Measurements from ENCODE around the gene OSM. TPM values are rescaled to one million over a fixed set of nuclear protein-coding genes. Genes with fewer than 3 reads are reported as not detected.

OSM gene
- total RNA-seq, 1 donor from 2014 or later, result not detected

- Mint-ChIP-seq H3K4me1 (ENCODE audit: low read depth, unreplicated experiment) (no peaks in the 10 kb centered on the region), H3K9me3 (ENCODE audit: unreplicated experiment) (peaks cover 1% of the 10 kb centered on the region), H3K36me3 (ENCODE audit: unreplicated experiment) (no peaks in the 10 kb centered on the region), H3K4me3 (ENCODE audit: unreplicated experiment) (no peak overlapping the region), H3K27ac (ENCODE audit: unreplicated experiment) (no peak overlapping the region), H3K27me3 (ENCODE audit: unreplicated experiment) (peaks cover 6% of the 10 kb centered on the region)
- TF ChIP-seq CTCF (IDR thresholded peaks at IDR 0.05; ENCODE audit: partially characterized antibody, unreplicated experiment), result no peak
- DNase-seq, result no peak
Measured at GRCh38 chr22:30220338-30221012, 46.2 kb downstream of the OSM start.

- Mint-ChIP-seq H3K4me3 (ENCODE audit: unreplicated experiment) (no peak overlapping the region), H3K9me3 (ENCODE audit: unreplicated experiment) (peaks cover 1% of the 10 kb centered on the region), H3K36me3 (ENCODE audit: unreplicated experiment) (no peaks in the 10 kb centered on the region), H3K4me1 (ENCODE audit: low read depth, unreplicated experiment) (no peaks in the 10 kb centered on the region), H3K27ac (ENCODE audit: unreplicated experiment) (no peak overlapping the region), H3K27me3 (ENCODE audit: unreplicated experiment) (peaks cover 9% of the 10 kb centered on the region)
- no peak for TF ChIP-seq CTCF (IDR thresholded peaks at IDR 0.05; ENCODE audit: partially characterized antibody, unreplicated experiment)
- no peak for DNase-seq
Measured at GRCh38 chr22:30219668-30220278, 46.9 kb downstream of the OSM start.

DNA sequence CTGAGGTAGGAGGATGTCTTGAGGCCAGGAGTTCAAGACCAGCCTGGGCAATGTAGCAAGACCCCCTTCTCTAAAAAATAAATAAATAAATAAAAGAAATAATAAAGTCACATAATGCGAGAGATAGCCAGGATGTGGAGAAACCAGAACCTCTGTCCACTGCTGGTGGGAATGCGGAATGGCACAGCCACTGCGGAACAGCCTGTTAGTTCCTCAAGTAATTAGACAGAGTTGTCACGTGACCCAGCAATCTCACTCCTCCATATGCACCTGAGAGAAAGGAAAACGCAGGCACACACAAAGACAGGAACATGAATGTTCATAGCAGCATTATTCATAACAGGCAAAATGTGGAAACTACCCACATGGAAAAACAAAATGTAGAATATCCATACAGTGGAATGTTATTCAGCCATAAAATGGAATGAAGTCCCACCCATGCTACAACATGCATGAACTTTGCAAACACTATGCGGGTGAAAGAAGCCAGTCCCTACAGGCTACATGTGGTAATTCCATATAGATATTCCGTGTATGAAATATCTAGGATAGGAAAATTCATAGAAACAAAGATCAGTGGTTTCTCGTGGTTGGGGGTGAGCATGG is 47.5 kb downstream of the OSM start:
- Mint-ChIP-seq H3K4me1 (ENCODE audit: low read depth, unreplicated experiment) (no peaks in the 10 kb centered on the region), H3K4me3 (ENCODE audit: unreplicated experiment) (no peak overlapping the region), H3K27me3 (ENCODE audit: unreplicated experiment) (peaks cover 10% of the 10 kb centered on the region), H3K36me3 (ENCODE audit: unreplicated experiment) (no peaks in the 10 kb centered on the region), H3K9me3 (ENCODE audit: unreplicated experiment) (peaks cover 1% of the 10 kb centered on the region), H3K27ac (ENCODE audit: unreplicated experiment) (no peak overlapping the region)
- no peak for TF ChIP-seq CTCF (IDR thresholded peaks at IDR 0.05; ENCODE audit: partially characterized antibody, unreplicated experiment)
- DNase-seq, result no peak

GRCh38 chr22:30217698-30218560 is 48.7 kb downstream of the OSM start:
- H3K36me3 Mint-ChIP-seq (ENCODE audit: unreplicated experiment), result no peaks in the 10 kb centered on the region
- no peak for TF ChIP-seq CTCF (IDR thresholded peaks at IDR 0.05; ENCODE audit: partially characterized antibody, unreplicated experiment)
- no peaks in the 10 kb centered on the region for H3K4me1 Mint-ChIP-seq (ENCODE audit: low read depth, unreplicated experiment)
- no peak overlapping the region for H3K4me3 Mint-ChIP-seq (ENCODE audit: unreplicated experiment)
- no peak overlapping the region for H3K27ac Mint-ChIP-seq (ENCODE audit: unreplicated experiment)
- DNase-seq, result no peak
- H3K27me3 Mint-ChIP-seq (ENCODE audit: unreplicated experiment), result peaks cover 10% of the 10 kb centered on the region
- H3K9me3 Mint-ChIP-seq (ENCODE audit: unreplicated experiment), result peaks cover 1% of the 10 kb centered on the region
